B cell (primary cell): ENCODE results near the gene EFR3B.

Experiments used
- CTCF ChIP-seq: fragments of 200-600 bp; IDR thresholded peaks from one replicate; pipeline ENCODE4 v1.8.0; 2022; ENCODE audit warnings: antibody characterized with exemption, mild to moderate bottlenecking
- EZH2 ChIP-seq: IDR thresholded peaks from 2 replicates; pipeline ENCODE4 v1.6.1; 2012; ENCODE audit warnings: borderline replicate concordance, low read depth, mild to moderate bottlenecking, moderate library complexity, low read length; ENCODE audit not compliant: insufficient read depth, poor library complexity, severe bottlenecking

GRCh38 chr2:25105336-25106085 is 63.6 kb downstream of the EFR3B start:
- TF ChIP-seq CTCF: no peak
- no peak for TF ChIP-seq EZH2
